Measurements from ENCODE around the gene BBOX1.

Gene BBOX1

GRCh38 chr11:27025312-27025955, 15.2 kb upstream of the BBOX1 start:
- DNase-seq (ENCODE audit: low read depth, low spot score) = no peak

- no peak for DNase-seq (ENCODE audit: low read depth, low spot score)
These were observed 14.5 kb upstream of the BBOX1 start for GRCh38 chr11:27025957-27026733.

GRCh38 chr11:27028561-27028965, 12.1 kb upstream of the BBOX1 start:
- no peak for DNase-seq (ENCODE audit: low read depth, low spot score)

GRCh38 chr11:27029966-27030365, 10.6 kb upstream of the BBOX1 start:
- no peak for DNase-seq (ENCODE audit: low read depth, low spot score)

- DNase-seq (ENCODE audit: low read depth, low spot score) = no peak
These were observed 8.9 kb upstream of the BBOX1 start for GRCh38 chr11:27031754-27032153.

- DNase-seq (ENCODE audit: low read depth, low spot score) = no peak
These were observed 742 bp upstream of the BBOX1 start for GRCh38 chr11:27039873-27040272.

- DNase-seq (ENCODE audit: low read depth, low spot score) = no peak
These were observed 705 bp downstream of the BBOX1 start for GRCh38 chr11:27041141-27041899.

GRCh38 chr11:27046956-27047355, 6.3 kb downstream of the BBOX1 start:
- DNase-seq (ENCODE audit: low read depth, low spot score) = peak; percentile 38

GRCh38 chr11:27052668-27053067, 12.1 kb downstream of the BBOX1 start:
- no peak for DNase-seq (ENCODE audit: low read depth, low spot score)

- no peak for DNase-seq (ENCODE audit: low read depth, low spot score)
These were observed 14.6 kb downstream of the BBOX1 start for GRCh38 chr11:27055065-27055682.

- DNase-seq (ENCODE audit: low read depth, low spot score) = no peak
These were observed 16.6 kb downstream of the BBOX1 start for GRCh38 chr11:27057091-27057780.

- DNase-seq (ENCODE audit: low read depth, low spot score) = no peak
These were observed 17.8 kb downstream of the BBOX1 start for GRCh38 chr11:27058456-27058855.

GRCh38 chr11:27059431-27059830, 18.8 kb downstream of the BBOX1 start:
- no peak for DNase-seq (ENCODE audit: low read depth, low spot score)

- DNase-seq (ENCODE audit: low read depth, low spot score) = no peak
These were observed 20.3 kb downstream of the BBOX1 start for GRCh38 chr11:27060816-27061460.

- no peak for DNase-seq (ENCODE audit: low read depth, low spot score)
These were observed 20.8 kb downstream of the BBOX1 start for GRCh38 chr11:27061461-27061821.

- no peak for DNase-seq (ENCODE audit: low read depth, low spot score)
These were observed 23.5 kb downstream of the BBOX1 start for GRCh38 chr11:27064086-27064485.

GRCh38 chr11:27075192-27075591, 34.6 kb downstream of the BBOX1 start:
- no peak for DNase-seq (ENCODE audit: low read depth, low spot score)

GRCh38 chr11:27075655-27076054, 35.0 kb downstream of the BBOX1 start:
- DNase-seq (ENCODE audit: low read depth, low spot score) = no peak

- peak; percentile 10 for DNase-seq (ENCODE audit: low read depth, low spot score)
These were observed 35.5 kb downstream of the BBOX1 start for GRCh38 chr11:27076121-27076589.

GRCh38 chr11:27081056-27081455, 40.4 kb downstream of the BBOX1 start:
- no peak for DNase-seq (ENCODE audit: low read depth, low spot score)

GRCh38 chr11:27083241-27083640, 42.6 kb downstream of the BBOX1 start:
- DNase-seq (ENCODE audit: low read depth, low spot score) = no peak

Data from ELF-1 (cell line).